Measurements from ENCODE around the gene PLIN4.

The PLIN4 gene

DNA sequence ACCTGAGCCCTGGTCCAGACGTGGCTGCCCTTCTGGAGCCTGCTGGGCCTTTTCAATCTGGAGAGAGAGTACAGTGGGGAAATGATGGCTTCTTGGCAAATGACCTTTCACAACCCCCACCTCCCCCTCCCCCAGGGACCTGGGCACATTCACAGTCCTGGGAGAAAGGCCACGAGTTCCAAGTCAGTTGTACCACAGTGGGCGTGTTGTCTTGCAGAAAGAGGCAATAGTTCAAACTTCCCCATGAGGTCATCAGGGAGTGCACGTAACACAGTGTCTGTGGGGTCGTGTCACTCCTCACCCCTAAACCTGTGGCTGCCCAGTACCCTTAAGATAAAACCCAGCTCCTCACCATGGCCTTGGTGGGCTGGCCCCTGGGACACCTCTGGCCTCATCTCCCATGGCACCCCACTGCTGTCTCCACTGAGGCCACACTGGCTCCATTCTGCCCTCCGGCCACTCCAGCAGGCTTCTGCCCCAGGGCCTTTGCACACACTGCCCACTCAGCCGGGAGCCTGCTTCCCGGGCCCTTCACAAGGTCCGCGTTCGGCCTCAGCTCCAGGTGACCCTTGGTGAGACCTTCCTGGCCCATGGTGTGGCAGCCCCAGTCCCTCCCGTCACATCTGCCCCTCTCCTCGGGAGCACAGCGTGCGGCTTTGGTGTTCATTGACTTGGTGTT is 13.3 kb downstream of the PLIN4 start:
- no peak for DNase-seq

DNA sequence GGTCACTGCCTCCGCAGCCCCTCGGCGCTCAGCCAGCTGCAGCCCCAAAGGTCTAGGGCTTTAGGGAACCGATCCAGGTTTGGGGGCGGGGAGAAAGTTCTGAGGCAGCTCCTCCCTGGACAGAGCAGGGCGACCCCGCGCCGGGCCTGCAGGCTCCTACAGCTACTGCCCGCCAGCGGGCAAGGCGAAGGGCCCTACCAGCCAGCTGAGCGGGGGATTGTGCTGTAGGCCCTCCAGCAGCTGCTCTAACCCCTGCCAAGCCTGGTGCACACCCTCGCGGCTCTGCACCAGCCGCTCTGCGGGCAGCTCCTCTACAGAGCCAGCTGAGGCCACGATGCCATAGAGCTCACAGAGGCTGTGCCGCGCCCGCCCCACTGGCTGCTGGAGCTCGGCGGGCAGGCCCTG is 14.0 kb downstream of the PLIN4 start:
- DNase-seq, result no peak

DNA sequence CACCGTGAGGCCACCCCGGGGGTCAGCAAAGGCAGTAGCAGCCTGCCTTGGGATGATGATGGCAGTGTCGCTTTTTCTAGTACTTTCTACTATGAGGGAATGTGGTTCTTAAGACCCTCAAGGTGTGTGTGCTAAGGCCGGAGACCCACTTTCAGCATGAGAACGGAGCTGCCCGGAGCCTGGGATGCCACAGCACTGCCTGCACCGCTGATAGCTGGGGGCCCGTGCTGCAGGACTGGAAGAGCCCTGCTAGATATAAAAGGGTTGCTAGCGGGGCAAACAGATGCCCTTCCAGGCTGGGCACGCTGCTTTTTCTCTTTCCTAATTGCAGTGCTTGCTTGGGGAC is 14.5 kb downstream of the PLIN4 start:
- DNase-seq, result no peak

DNA sequence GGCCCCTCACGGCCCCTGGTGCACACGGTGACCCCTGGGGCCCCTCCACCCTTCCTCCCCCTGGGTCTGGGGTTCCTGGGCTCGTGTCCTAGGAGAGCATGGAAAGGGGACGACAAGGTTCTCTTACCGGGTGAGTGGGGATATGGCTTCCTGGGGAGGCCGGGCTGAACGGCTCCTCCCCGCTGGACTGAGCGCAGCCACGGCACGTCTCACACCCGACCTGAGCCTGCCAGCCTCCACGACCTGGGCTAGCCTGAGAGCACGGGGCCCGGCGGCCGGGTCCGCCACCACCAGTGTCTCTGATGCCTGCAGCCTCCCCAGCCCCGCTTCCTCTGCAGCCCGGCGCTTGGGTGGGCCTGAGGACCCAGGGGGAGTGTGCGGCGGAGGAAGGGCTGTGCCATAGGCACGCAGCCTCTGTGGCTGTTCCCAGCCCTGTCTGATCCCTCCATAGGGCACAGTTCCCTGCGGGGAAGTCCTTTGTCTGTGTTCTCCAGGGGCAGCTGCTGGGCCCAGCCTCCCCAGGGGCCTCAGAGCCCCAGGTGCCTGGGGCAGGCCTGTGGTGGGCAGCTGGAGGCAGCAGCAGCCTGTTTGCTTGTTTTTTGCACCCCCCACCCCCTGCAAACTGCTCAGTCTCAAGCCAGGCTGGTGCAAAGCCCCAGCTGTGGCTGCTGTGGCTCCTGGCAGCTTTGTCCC is 15.0 kb downstream of the PLIN4 start:
- no peak for DNase-seq

DNA sequence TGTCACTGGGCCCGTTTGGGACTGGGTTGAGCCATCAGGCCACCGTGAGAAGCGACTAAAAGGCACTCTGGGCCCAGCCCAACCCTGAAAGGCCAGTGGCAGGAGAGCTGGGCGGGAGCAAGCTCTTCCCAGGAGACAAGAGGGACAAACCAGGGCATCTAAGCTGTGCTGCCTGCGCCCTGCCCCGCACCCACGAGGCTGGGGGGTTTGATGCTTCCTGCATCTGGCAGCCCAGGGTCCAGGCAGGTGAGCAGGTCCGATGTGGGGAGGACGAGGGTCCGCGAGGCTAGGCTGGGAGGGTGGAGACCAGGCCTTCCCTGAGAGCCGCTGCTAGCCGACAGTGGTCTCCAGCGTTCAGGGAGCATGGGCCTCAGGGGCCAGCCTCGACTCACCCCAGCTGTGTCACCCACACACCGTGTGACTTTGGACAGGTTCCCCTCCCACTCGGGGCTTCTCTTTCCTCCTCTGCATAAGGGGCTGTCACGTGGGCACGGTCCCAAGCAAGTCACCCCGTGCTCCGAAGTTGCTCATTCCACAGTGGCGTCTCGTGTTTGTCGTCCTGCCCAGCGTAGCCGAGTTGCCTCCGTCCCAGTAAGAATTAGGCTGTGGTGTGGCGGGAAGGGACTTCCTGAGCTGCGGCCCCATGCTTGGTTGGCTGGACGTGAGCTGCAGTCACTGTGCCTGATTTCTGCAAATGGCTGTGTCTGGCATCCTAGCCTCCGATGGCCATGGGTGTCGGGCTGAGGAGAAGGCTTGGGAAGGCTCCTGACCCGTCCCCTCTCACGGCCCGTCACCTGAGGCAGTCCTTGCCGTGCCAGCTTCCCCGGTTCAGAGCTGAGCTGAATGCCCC is 15.8 kb downstream of the PLIN4 start:
- no peak for DNase-seq

DNA sequence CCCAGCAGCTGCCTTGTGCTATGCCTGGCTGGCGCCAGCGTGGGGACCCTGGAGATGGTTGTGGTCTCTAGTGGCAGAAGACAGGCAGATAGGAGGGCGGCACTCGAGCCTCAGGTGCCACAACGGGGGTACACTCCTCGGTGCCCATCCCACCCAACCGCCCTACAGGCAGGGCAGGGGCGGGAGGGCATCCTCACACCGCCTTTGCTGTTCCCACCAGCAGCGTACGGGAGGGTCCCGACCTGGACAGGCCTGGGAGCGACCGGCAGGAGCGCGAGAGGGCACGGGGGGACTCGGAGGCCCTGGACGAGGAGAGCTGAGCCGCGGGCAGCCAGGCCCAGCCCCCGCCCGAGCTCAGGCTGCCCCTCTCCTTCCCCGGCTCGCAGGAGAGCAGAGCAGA is 16.6 kb downstream of the PLIN4 start:
- DNase-seq, result no peak

DNA sequence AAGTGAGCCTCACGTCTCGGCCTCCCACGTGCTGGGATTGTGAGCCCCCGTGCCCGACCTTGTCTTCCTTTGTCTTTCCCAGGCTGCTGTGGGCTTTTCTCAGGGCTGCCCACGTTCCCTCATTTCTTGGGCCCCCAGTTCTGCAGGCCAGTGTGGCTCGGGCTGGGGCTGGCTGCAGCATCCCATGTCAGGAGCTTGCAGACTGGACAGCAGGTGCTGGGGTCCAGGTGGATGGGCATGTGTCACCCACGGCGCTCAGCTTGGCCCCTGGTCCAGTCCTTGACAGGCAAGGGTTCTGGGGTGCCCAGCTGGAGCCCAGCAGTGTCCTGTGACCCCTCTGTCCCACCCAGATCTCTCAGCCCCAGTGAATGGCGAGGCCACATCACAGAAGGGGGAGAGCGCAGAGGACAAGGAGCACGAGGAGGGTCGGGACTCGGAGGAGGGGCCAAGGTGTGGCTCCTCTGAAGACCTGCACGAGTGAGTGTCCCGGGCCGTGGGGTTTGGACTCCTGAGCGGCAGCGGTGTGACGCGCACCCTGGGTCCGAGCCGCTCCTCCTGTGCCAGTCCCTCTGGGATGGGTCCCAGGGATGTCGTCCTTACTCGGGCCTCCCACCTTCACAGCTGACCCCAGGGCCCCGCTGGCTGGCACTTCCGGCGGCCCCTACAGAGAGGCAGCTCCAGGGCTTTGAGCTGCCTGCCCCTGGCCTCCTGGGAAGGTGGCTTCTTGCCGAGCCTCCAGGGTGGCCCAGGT is 17.3 kb downstream of the PLIN4 start:
- DNase-seq, result no peak

DNA sequence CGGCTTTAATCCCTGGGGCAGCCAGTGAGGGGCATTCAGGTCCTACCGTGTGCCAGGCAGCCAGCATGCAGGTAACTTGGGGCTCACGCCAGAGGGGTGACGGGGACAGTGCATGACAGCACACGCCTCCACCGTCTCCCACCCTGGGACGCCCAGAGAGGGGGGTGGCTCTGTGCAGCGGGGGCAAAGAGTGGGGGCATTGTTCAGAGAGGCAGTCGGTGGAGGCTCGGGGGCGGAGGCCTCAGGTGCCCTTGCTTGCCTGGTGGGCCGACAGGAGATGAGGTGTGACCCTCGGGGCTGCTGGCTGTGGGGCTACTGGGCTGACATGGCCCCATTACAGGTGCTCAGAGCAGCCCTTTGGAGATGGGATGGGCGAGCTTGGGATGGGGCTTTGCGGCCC is 18.4 kb downstream of the PLIN4 start:
- DNase-seq, result no peak

DNA sequence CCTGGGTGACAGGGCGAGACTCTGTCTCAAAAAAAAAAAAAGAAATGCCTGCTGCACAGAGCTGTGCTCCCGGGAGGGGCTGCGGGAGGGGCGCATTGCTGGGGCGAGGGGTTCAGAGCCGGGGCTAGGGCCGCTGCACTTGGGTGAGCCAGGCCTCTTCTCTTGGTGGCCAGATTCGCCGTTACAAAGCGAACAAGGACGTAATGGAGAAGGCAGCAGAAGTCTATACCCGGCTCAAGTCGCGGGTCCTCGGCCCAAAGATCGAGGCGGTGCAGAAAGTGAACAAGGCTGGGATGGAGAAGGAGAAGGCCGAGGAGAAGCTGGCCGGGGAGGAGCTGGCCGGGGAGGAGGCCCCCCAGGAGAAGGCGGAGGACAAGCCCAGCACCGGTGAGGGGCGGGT is 19.0 kb downstream of the PLIN4 start:
- no peak for DNase-seq

DNA sequence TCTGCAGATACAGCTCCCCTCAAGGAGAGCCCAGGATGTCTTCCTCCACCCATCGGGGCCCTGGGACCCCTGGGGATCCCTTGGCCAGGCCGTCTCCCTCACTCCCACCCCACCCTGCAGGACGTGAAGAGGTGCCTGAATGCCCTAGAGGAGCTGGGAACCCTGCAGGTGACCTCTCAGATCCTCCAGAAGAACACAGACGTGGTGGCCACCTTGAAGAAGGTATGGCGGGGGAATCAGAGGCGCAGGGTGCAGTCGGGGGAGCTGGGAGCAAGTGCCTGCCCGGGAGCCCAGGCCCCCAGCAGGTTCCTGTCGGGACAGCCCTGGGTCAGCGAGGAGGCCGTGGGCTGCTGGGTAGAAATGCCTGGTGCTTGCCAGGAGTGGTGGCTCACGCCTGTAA is 19.6 kb downstream of the PLIN4 start:
- DNase-seq, result no peak

DNA sequence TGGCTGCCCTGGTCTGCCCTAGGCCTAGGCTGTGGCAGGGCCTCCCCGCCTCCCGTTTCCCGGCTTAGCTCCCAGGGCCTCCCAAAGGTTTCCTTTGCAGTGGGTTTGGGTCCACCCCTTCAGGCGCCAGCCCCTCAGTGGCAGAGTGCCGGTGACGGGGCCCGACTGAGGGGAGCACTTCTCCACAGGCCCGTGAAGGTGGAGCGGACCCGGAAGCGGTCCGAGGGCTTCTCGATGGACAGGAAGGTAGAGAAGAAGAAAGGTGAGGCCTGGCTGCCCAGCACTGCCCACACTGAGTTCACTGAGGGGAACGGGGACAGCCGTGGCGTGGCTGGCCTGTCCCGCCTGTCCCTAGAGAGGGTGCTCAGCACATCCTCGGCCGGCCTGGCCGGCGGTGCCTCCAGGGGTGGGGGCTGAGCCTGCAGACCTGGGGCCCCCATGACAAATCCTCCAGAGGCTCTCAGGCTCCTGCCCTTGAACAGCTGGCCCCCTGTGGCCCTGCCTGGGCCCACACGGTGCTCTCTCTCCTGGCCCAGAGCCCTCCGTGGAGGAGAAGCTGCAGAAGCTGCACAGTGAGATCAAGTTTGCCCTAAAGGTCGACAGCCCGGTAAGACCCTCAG is 20.4 kb downstream of the PLIN4 start:
- DNase-seq, result no peak

DNA sequence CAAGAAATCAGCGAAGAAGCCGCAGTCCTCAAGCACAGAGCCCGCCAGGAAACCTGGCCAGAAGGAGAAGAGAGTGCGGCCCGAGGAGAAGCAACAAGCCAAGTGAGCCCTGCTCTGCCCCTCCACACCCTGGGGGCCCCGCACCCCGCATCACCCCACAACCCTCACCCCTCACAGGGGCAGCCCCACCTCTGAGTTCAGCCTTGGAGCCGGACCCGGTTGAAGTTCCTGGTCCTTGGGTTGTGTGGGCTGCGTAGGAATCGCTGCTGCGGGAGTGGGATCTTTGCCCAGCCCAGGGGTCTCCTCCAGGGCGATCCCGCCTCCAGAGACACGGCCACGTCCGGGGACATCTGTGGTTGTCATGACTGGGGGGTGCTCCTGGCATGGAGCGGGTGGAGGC is 22.0 kb downstream of the PLIN4 start:
- DNase-seq, result no peak

DNA sequence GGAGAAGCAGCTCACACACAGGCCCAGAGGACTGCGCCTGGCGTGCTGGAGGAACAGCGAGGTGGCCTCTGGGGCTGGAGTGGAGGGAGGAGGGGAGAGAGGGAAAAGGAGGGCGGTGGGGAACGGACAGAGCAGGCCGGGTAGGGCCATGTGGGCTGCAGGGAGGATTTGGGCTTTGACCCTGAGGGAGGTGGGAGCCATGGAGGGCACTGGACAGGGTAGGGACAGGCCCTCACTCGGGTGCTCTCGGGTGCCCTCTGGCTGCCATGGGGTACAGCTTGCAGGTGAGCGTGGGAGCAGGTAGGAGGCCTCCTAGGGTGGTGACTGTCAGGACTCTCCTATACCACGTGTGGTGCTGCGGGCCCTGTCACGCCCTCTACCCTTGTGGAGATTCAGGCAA is 22.8 kb downstream of the PLIN4 start:
- DNase-seq, result no peak

DNA sequence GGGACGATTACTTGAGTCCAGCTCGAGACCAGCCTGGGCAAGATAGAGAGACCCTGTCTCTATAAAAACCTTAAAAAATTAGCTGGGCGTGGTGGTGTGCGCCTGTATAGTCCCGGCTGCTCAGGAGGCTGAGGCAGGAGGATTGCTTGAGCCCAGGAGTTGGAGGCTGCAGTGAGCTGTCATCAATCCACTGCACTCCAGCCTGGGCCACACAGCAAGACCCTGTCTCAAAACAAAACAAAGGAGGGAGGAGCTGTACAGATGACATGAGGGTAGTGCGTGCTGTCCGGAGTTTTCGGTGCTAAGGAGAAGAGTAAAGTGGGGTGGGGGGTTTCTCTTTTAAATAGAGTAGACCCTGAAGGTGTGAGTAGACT is 23.6 kb downstream of the PLIN4 start:
- DNase-seq, result no peak

DNA sequence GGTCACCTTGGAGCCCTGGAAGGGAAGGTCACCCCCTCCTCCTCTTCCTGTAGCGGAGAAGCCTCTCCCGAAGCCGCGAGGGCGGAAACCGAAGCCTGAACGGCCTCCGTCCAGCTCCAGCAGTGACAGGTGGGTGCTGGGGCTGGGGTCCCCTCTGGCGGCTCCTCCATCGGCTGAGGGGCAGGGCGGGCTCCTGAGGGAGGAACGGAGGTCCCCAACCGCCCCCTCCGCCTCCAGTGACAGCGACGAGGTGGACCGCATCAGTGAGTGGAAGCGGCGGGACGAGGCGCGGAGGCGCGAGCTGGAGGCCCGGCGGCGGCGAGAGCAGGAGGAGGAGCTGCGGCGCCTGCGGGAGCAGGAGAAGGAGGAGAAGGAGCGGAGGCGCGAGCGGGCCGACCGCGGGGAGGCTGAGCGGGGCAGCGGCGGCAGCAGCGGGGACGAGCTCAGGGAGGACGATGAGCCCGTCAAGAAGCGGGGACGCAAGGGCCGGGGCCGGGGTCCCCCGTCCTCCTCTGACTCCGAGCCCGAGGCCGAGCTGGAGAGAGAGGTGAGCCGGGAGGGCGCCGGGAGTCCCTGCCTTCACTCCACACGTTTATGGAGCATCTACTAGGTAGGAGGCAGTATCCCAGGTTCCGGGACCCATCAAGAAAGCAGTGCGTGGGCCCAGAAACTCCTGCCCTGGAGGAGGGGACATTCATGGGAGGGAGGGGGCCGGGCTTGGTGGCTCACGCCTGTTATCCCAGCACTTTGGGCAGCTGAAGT is 24.2 kb downstream of the PLIN4 start:
- DNase-seq, result no peak

DNA sequence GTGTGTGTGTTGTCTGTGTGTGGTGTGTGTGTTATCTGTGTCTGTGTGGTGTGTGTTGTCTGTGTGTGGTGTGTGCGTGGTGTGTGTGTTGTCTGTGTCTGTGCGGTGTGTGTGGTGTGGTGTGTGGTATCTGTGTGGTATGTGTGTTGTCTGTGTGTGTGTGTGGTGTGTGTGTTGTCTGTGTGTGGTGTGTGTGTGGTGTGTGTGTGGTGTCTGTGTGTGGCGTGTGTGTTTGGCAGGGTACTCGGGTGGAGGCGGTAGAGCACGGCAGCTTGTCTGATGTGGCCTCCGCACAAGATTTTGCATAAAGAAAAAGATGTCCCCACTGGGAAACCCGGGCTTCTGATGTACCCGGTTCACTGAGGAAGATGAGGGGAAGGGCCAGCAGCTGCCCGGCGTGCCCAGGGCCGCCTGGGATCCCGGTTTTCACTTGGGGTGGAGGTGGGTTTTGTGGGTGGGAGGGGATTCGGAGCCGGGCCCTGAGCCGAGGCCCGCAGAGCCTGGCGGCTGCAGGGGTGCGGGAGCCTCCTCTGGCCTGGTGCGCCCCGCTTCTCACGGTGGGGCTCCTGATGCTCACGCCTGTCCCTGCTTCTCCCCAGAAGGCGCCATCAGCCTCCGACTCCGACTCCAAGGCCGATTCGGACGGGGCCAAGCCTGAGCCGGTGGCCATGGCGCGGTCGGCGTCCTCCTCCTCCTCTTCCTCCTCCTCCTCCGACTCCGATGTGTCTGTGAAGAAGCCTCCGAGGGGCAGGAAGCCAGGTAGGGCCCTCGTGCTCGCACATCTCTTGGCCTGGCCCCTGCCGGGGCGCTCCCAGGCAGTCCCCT is 25.0 kb downstream of the PLIN4 start:
- no peak for DNase-seq

DNA sequence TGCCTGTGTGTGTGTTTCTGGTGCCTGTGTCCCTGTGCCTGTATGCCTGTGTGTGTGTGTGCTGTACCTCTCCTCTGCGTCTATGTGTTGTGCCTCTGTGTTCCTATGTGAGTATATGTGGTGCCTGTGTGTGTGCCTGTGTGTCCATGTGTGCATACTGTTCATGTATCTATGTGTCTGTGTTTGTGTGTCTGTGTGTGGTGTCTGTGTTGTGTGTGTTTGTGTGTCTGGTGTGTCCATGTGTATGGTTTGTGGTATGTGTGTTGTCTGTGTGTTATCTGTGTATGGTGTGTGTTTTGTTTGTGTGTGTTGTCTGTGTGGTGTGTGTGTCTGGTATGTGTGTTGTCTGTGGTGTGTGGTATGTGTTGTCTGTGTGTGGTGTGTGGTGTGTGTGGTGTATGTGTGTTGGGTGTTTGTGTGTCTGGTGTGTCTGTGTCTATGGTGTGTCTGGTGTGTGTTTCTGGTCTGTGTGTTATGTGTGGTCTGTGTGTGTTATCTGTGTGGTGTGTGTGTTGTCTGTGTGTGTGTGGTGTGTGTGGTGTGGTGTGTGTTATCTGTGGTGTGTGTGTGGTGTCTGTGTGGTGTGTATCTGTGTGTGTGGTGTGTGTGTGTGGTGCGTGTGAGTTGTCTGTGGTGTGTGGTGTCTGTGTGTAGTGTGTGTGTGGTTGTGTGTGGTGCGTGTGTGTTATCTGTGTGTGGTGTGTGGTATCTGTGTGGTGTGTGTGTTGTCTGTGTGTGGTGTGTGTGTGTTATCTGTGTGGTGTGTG is 25.8 kb downstream of the PLIN4 start:
- no peak for DNase-seq

DNA sequence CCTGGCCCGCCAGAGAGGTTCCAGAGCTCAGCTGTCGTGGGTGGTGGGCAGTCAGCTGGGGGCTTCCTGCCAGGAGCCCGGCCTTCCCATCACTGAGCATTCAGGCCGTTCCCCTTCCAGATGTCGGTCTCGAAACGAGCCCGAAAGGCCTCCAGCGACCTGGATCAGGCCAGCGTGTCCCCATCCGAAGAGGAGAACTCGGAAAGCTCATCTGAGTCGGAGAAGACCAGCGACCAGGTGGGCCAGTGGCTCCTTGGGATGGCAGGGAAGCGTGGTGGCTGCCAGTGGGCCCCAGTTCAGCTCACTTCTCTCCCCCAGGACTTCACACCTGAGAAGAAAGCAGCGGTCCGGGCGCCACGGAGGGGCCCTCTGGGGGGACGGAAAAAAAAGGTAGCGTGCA is 26.8 kb downstream of the PLIN4 start:
- no peak for DNase-seq

DNA sequence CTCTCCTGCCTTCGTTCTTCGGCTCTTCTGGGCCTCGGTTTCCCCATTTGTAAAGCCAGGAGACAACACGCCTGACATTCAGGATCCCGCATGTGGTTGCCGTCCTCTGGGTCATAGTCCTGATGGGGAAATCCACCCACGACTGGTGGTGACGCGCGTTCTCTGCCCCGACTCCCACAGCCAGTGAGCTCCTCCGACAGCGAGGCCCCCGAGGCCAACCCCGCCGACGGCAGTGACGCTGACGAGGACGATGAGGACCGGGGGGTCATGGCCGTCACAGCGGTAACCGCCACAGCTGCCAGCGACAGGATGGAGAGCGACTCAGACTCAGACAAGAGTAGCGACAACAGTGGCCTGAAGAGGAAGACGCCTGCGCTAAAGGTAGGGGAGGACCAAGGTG is 29.8 kb downstream of the PLIN4 start:
- no peak for DNase-seq

DNA sequence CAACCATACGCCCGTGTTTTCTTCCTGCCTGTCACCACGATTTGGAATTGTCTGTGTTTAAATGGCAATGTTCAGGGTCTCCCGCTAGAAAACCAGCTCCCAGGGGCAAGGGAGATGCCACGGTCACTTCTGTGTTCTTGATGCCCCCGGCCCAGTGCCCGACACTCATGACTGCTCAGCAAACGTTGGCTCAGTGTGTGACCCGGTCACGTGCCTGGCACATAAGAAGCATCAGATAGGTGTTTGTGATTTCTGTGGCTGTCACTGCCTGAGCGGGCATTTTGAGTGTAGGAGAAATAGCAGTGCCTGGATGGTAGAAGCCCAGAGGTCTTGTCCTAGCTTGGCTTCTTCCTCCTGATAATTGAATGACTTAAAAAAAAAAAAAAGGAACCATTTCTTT is 30.7 kb downstream of the PLIN4 start:
- DNase-seq, result no peak

DNA sequence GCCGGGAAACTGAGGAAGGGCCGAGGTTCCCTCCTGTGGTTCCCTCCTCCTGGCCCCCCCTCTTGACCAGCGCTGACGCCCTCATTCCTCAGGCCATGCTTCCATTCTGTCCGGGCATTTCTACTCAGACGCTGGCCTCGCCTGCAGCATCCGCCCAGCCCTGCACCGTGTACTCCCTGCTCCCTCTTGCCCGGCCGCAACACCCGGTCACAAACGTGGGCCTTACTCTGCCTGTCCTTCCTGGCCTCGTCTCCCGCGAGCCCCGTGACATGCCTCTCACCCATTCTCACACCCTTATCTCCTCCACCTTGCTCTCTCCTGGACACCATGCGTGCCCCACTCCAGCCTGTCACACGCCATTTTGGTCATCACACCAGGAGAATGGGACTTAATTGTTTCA is 34.9 kb downstream of the PLIN4 start:
- no peak for DNase-seq

Data from HCEC 1CT (cell line).